ENCODE measurements around the gene CAPN13. TPM values are rescaled to one million over a fixed set of nuclear protein-coding genes. Genes with fewer than 3 reads are reported as not detected.

Gene CAPN13
- total RNA-seq, 1 donor from 2014 or later, result not detected

DNA sequence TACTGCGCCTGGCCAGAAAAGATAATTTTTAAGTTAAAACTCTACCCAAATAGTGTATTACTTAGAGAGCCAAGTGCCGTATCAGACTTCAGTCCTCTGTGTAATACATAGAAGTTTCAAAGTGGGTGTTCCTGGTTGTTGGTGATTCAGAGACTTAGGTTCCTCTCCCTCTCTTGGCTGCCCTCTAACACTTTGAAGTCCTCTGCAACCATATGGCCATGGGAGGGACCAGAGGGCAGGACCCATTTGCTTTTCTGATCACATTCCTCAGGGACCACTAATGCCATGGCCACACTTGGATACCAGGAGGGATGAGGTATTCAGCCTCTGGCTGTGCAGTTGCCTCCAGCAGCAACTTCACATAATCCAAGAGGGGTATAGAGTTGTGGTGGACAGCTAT, 131.5 kb downstream of the CAPN13 start:
- Histone ChIP-seq H3K27ac (no peak overlapping the region), H3F3A (ENCODE audit: low read depth) (no peaks in the 10 kb centered on the region), H3K27me3 (no peaks in the 10 kb centered on the region), H3K4me3 (no peak overlapping the region), H3K9me3 (ENCODE audit: low read depth) (no peaks in the 10 kb centered on the region), H3K79me2 (ENCODE audit: low read depth) (no peaks in the 10 kb centered on the region), H4K20me1 (ENCODE audit: low read depth) (no peaks in the 10 kb centered on the region), H3K4me2 (no peak overlapping the region), H3K36me3 (no peaks in the 10 kb centered on the region), H3K9ac (no peak overlapping the region), H3K4me1 (no peaks in the 10 kb centered on the region), H2AFZ (replicated peaks) (no peak overlapping the region)
- H3K27ac Mint-ChIP-seq, result no peak overlapping the region
- TF ChIP-seq CTCF (IDR thresholded peaks at IDR 0.05) (no peak), EZH2 (IDR thresholded peaks at IDR 0.05) (no peak), EZH2phosphoT487 (IDR thresholded peaks at IDR 0.05) (no peak)
- no peaks in the 10 kb centered on the region for H3K27me3 Mint-ChIP-seq (ENCODE audit: insufficient read depth, low read depth)
- no peak overlapping the region for H3K4me3 Mint-ChIP-seq
- peaks cover 3% of the 10 kb centered on the region for H3K9me3 Mint-ChIP-seq
- no peaks in the 10 kb centered on the region for H3K36me3 Mint-ChIP-seq
- H3K4me1 Mint-ChIP-seq, result peaks cover 11% of the 10 kb centered on the region
- no peak for DNase-seq (ENCODE audit: low spot score)

- Histone ChIP-seq H3K36me3 (no peaks in the 10 kb centered on the region), H3K4me2 (no peak overlapping the region), H3K4me3 (no peak overlapping the region), H3K9ac (no peak overlapping the region), H3K9me3 (ENCODE audit: low read depth) (peaks cover 9% of the 10 kb centered on the region), H3K27me3 (no peaks in the 10 kb centered on the region), H3K4me1 (no peaks in the 10 kb centered on the region), H4K20me1 (ENCODE audit: low read depth) (no peaks in the 10 kb centered on the region), H3K79me2 (ENCODE audit: low read depth) (no peaks in the 10 kb centered on the region), H3F3A (ENCODE audit: low read depth) (no peaks in the 10 kb centered on the region), H3K27ac (no peak overlapping the region), H2AFZ (replicated peaks) (no peak overlapping the region)
- Mint-ChIP-seq H3K9me3 (peaks cover 20% of the 10 kb centered on the region), H3K27me3 (ENCODE audit: insufficient read depth, low read depth) (no peaks in the 10 kb centered on the region), H3K4me3 (no peak overlapping the region), H3K27ac (no peak overlapping the region), H3K36me3 (no peaks in the 10 kb centered on the region), H3K4me1 (no peaks in the 10 kb centered on the region)
- TF ChIP-seq CTCF (IDR thresholded peaks at IDR 0.05) (no peak), EZH2 (IDR thresholded peaks at IDR 0.05) (no peak), EZH2phosphoT487 (IDR thresholded peaks at IDR 0.05) (no peak)
- DNase-seq (ENCODE audit: low spot score), result no peak
These were observed 134.1 kb downstream of the CAPN13 start for GRCh38 chr2:30673127-30673526.

Small RNA genes lying within 50 kb of the gene (small RNA-seq; reads per million reads assigned to genes)
- gene AC092569.1, result not detected
